OCI-LY3 (cell line): ENCODE data around the gene SH3BP2.

Experiments used
- H2AFZ ChIP-seq: fragments of 200-600, 300-600 bp; shearing (Covaris generic); 2 replicates; pipeline ENCODE4 v1.6.0; 2014; ENCODE audit warnings: antibody characterized with exemption, low read depth, low read length
- H3K27ac ChIP-seq: fragments of 200-600, 300-600 bp; sonication (generic); 2 replicates; pipeline ENCODE4 v1.5.1; 2014; ENCODE audit warnings: mild to moderate bottlenecking, low read length, moderate library complexity, mixed read lengths
- H3K27me3 ChIP-seq: fragments of 200-600, 300-600 bp; sonication (generic); 2 replicates; pipeline ENCODE4 v1.6.1; 2014; ENCODE audit warnings: low read depth, low read length, mixed read lengths
- H3K36me3 ChIP-seq: fragments of 200-600, 300-600 bp; sonication (generic); replicated peaks from 2 replicates; pipeline ENCODE3; 2014; ENCODE audit warnings: low read depth, low read length, mixed read lengths
- H3K4me1 ChIP-seq: fragments of 300-600, 200-600 bp; sonication (generic); 2 replicates; pipeline ENCODE4 v1.6.1; 2014; ENCODE audit warnings: low read length, mixed read lengths
- H3K4me2 ChIP-seq: fragments of 200-600, 300-600 bp; sonication (generic); 2 replicates; pipeline ENCODE4 v1.6.1; 2014; ENCODE audit warnings: low read length, mixed read lengths
- H3K4me3 ChIP-seq: fragments of 300-600, 200-600 bp; sonication (generic); 2 replicates; pipeline ENCODE4 v1.5.1; 2014; ENCODE audit warnings: antibody characterized with exemption, mild to moderate bottlenecking, low read length, moderate library complexity
- H3K79me2 ChIP-seq: fragments of 300-600, 200-600 bp; shearing (Covaris generic); 2 replicates; pipeline ENCODE4 v1.6.1; 2014; ENCODE audit warnings: mild to moderate bottlenecking, low read length, mixed read lengths
- H3K9ac ChIP-seq: fragments of 300-600, 200-600 bp; shearing (Covaris generic); 2 replicates; pipeline ENCODE4 v1.6.0; 2014; ENCODE audit warnings: mild to moderate bottlenecking, low read length, moderate library complexity
- H3K9me3 ChIP-seq: fragments of 200-600, 300-600 bp; shearing (Covaris generic); 2 replicates; pipeline ENCODE4 v1.6.1; 2014; ENCODE audit warnings: low read length, mixed read lengths; ENCODE audit not compliant: insufficient read depth
- H4K20me1 ChIP-seq: fragments of 200-600, 300-600 bp; sonication (generic); 2 replicates; pipeline ENCODE4 v1.6.1; 2016; ENCODE audit warnings: low read length, mixed read lengths; ENCODE audit not compliant: insufficient read depth
- EZH2phosphoT487 ChIP-seq: fragments of 200-600 bp; shearing (Covaris generic); IDR thresholded peaks from 2 replicates; pipeline ENCODE4 v1.6.1; 2018; ENCODE audit warnings: antibody characterized with exemption, mixed run types, low read depth
- TF ChIP-seq, protein P1 (sequence below): fragments of 200-600, 300-600 bp; sonication (generic); IDR thresholded peaks from 2 replicates; pipeline ENCODE4 v1.5.1; 2014; ENCODE audit warnings: antibody characterized with exemption, low read length, low read depth

SH3BP2 gene

DNA sequence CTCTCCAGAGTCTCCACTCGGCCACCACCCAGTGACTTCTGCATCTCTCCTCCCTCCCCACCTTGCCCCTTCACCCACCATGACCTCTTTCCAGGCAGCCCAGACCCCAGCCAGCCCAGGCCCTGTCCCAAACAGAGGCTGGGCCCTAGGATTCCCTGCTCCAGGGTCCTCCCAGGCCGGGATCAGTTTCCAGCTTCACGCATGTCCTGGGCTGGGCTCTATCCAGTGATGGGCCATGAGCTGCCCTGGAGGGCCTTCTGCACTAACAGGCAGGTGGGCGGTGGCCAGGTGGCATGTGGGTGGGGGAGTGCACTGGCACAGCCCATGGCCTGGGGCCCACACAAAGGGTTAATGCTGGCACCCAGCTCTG, 30.4 kb downstream of the SH3BP2 start:
- H3K9me3 ChIP-seq: no peaks in the 10 kb centered on the region
- H3K4me1 ChIP-seq: no peaks in the 10 kb centered on the region
- peaks cover 29% of the 10 kb centered on the region for H3K79me2 ChIP-seq
- H3K9ac ChIP-seq: no peak overlapping the region
- no peak overlapping the region for H2AFZ ChIP-seq
- H3K4me3 ChIP-seq: no peak overlapping the region
- no peak overlapping the region for H3K27ac ChIP-seq
- peaks cover 26% of the 10 kb centered on the region for H3K36me3 ChIP-seq
- peaks cover 8% of the 10 kb centered on the region for H4K20me1 ChIP-seq
- TF ChIP-seq EZH2phosphoT487: no peak
- no peak overlapping the region for H3K4me2 ChIP-seq
- H3K27me3 ChIP-seq: no peaks in the 10 kb centered on the region

DNA sequence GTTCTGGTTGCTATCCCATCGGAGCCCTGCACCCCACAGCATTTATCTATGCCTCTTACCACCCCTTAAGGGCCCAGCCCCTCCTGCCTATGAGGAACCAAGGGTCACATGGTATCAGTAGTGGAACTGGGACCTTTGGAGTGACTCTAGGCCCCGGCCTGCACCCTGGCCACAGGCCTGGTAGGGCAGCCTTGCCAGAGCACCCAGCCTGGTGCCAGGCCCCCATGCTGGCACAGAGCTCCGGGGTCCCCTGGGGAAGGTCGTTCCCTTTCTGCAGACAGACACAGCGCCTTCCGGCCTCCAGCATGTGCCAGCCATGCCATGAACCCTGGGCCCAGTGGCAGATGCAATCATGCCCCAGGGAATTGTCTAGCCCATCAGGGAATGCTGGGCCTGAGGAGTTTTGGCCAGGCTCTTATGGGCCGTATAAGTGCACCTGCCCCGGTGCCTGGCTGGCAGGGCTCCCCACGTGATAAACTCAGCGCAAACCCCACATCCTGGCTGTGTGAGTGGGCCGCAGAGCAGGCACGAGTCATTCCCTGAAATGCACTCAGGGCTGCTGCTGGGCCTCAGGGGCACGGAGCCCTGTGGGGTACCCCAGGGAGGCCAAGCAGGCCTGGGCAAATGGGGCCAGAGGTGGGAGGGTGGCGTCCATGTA, 30.9 kb downstream of the SH3BP2 start:
- H3K36me3 ChIP-seq: peaks cover 26% of the 10 kb centered on the region

DNA sequence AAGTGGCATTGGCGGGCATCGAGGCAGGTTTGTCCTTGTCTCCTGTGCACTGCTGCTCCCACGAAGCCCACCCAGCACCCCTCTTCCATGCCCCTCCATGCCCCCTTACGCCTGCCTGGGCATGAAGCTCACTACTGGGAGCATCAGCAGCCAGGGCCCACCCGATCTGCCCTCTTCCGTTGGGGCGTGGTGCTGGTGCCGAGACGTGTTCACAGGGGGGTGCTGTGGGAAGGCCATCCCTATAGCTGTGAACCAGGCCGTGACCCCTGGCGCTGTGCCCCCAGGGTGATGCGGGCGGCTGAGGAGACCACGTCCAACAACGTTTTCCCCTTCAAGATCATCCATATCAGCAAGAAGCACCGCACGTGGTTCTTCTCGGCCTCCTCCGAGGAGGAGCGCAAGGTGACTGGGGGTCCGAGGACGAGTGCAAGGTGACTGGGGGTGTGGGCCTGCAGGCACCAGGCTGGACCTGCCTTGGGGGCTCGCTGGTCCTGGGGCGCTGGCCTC, 31.5 kb downstream of the SH3BP2 start:
- Histone ChIP-seq H3K9me3 (no peaks in the 10 kb centered on the region), H4K20me1 (peaks cover 7% of the 10 kb centered on the region), H3K4me2 (no peak overlapping the region), H3K79me2 (peaks cover 18% of the 10 kb centered on the region), H3K4me1 (no peaks in the 10 kb centered on the region), H3K9ac (no peak overlapping the region), H2AFZ (no peak overlapping the region), H3K27ac (no peak overlapping the region), H3K4me3 (no peak overlapping the region), H3K36me3 (peaks cover 26% of the 10 kb centered on the region), H3K27me3 (no peaks in the 10 kb centered on the region)
- TF ChIP-seq, protein P1, sequence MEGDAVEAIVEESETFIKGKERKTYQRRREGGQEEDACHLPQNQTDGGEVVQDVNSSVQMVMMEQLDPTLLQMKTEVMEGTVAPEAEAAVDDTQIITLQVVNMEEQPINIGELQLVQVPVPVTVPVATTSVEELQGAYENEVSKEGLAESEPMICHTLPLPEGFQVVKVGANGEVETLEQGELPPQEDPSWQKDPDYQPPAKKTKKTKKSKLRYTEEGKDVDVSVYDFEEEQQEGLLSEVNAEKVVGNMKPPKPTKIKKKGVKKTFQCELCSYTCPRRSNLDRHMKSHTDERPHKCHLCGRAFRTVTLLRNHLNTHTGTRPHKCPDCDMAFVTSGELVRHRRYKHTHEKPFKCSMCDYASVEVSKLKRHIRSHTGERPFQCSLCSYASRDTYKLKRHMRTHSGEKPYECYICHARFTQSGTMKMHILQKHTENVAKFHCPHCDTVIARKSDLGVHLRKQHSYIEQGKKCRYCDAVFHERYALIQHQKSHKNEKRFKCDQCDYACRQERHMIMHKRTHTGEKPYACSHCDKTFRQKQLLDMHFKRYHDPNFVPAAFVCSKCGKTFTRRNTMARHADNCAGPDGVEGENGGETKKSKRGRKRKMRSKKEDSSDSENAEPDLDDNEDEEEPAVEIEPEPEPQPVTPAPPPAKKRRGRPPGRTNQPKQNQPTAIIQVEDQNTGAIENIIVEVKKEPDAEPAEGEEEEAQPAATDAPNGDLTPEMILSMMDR: no peak
- TF ChIP-seq EZH2phosphoT487: no peak

More for the DNA sequence above, 30.9 kb downstream of the SH3BP2 start:
- Histone ChIP-seq H3K4me2 (no peak overlapping the region), H2AFZ (no peak overlapping the region), H3K4me1 (no peaks in the 10 kb centered on the region), H3K79me2 (peaks cover 23% of the 10 kb centered on the region), H3K9ac (no peak overlapping the region), H3K9me3 (no peaks in the 10 kb centered on the region), H4K20me1 (peaks cover 8% of the 10 kb centered on the region), H3K4me3 (no peak overlapping the region), H3K27ac (no peak overlapping the region), H3K27me3 (no peaks in the 10 kb centered on the region)
- TF ChIP-seq, protein P1: no peak
- no peak for TF ChIP-seq EZH2phosphoT487

DNA sequence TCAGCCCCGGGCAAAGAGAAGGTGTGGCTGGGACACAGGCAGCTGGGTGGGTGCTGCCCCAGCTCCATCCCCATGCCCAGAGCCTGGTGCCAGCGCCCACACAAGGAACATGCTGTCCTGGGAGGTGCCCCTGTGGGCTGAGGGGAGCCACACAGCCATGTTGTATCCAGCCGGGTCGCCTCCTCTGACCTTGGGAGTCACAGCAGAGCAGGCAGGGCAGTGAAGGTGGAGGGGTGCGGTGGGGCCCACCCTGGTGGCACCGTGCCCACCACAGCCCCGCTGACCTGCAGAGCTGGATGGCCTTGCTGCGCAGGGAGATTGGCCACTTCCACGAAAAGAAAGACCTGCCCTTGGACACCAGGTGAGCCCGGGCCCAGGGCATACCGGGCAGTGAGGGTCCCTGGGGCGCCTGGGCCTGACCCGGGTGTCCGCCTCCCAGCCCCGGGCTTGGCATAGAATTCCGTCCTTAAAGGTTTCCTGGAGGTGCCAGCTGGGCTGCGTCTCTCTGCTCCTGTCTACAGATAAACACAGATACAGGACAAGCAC, 32.0 kb downstream of the SH3BP2 start:
- peaks cover 2% of the 10 kb centered on the region for H4K20me1 ChIP-seq
- H3K4me3 ChIP-seq: no peak overlapping the region
- no peak overlapping the region for H3K4me2 ChIP-seq
- no peak overlapping the region for H3K9ac ChIP-seq
- peaks cover 26% of the 10 kb centered on the region for H3K36me3 ChIP-seq
- no peak overlapping the region for H3K27ac ChIP-seq
- no peaks in the 10 kb centered on the region for H3K27me3 ChIP-seq
- H2AFZ ChIP-seq: no peak overlapping the region
- no peaks in the 10 kb centered on the region for H3K4me1 ChIP-seq
- TF ChIP-seq, protein P1: no peak
- H3K9me3 ChIP-seq: no peaks in the 10 kb centered on the region
- H3K79me2 ChIP-seq: peaks cover 12% of the 10 kb centered on the region
